Globus pallidus (tissue), 1 donor: ENCODE measurements around the gene IPO4.
"Not testable (repeated sequence)": the region's sequence is repeated elsewhere in the genome, so short reads cannot be mapped to it uniquely, and the experiment has no call there.

Experiments used
- DNase-seq: peaks from one replicate; pipeline ENCODE4 v3.0.0-alpha.2; 2015; ENCODE audit warnings: low spot score

Gene IPO4

GRCh38 chr14:24188251-24189058 is at the start of gene IPO4:
TSS of gene IPO4 (minus strand) at chr14:24188816. CDS start at chr14:24188787, 29 bp downstream.
- DNase-seq, result peak; percentile 95

GRCh38 chr14:24238123-24238522 is 49.5 kb upstream of the IPO4 start:
- no peak for DNase-seq

- no peak for DNase-seq
Observed at GRCh38 chr14:24237463-24237955, 48.9 kb upstream of the IPO4 start.

GRCh38 chr14:24236689-24237462 is 48.3 kb upstream of the IPO4 start:
- DNase-seq, result no peak

GRCh38 chr14:24235804-24236688 is 47.4 kb upstream of the IPO4 start:
- no peak for DNase-seq

- no peak for DNase-seq
Observed at GRCh38 chr14:24234095-24235005, 45.7 kb upstream of the IPO4 start.

- no peak for DNase-seq
Observed at GRCh38 chr14:24233538-24233866, 44.9 kb upstream of the IPO4 start.

GRCh38 chr14:24232645-24233537 is 44.3 kb upstream of the IPO4 start, which contains the start of gene GMPR2:
TSS of gene GMPR2 (plus strand) at chr14:24232929. CDS start at chr14:24233254, 325 bp downstream.
- no peak for DNase-seq

GRCh38 chr14:24232121-24232644 is 43.6 kb upstream of the IPO4 start, which contains the start of gene NEDD8:
TSS of gene NEDD8 (minus strand) at chr14:24232367. CDS start at chr14:24232267, 100 bp downstream.
- DNase-seq, result peak; percentile 95

- DNase-seq, result no peak
Observed at GRCh38 chr14:24231263-24232120, 42.9 kb upstream of the IPO4 start.

GRCh38 chr14:24228902-24229301 is 40.3 kb upstream of the IPO4 start:
- DNase-seq, result no peak

GRCh38 chr14:24226473-24226872 is 37.9 kb upstream of the IPO4 start:
- DNase-seq, result no peak

GRCh38 chr14:24224618-24225071 is 36.0 kb upstream of the IPO4 start:
- DNase-seq, result no peak

GRCh38 chr14:24222987-24223386 is 34.4 kb upstream of the IPO4 start:
- not testable (repeated sequence) for DNase-seq

GRCh38 chr14:24219521-24219920 is 30.9 kb upstream of the IPO4 start:
- no peak for DNase-seq

GRCh38 chr14:24219080-24219479 is 30.5 kb upstream of the IPO4 start:
- no peak for DNase-seq

- DNase-seq, result not testable (repeated sequence)
Observed at GRCh38 chr14:24216876-24217275, 28.3 kb upstream of the IPO4 start.

GRCh38 chr14:24216345-24216699 is 27.7 kb upstream of the IPO4 start:
- DNase-seq, result no peak
